ENCODE measurements around the gene THBS2.

Gene THBS2

GRCh38 chr6:169208011-169208410 is 45.6 kb downstream of the THBS2 start:
- H3K27me3 ChIP-seq (ENCODE audit: insufficient read depth, poor library complexity, severe bottlenecking): no peaks in the 10 kb centered on the region
- no peak overlapping the region for H3K27ac ChIP-seq (replicated peaks)
- TF ChIP-seq CTCF (IDR thresholded peaks at IDR 0.05; ENCODE audit: insufficient read depth, low read length): no peak
- TF ChIP-seq POLR2AphosphoS5 (IDR thresholded peaks at IDR 0.05; ENCODE audit: low read depth): no peak
- TF ChIP-seq GABPA (IDR thresholded peaks at IDR 0.05; ENCODE audit: low read depth): no peak
- no peak for TF ChIP-seq REST (IDR thresholded peaks at IDR 0.05; ENCODE audit: insufficient replicate concordance, low read depth)
- TF ChIP-seq SPI1 (IDR thresholded peaks at IDR 0.05; ENCODE audit: borderline replicate concordance, low read depth): no peak
- DNase-seq (ENCODE audit: low read depth in 1 of 2, low spot score in 1 of 2): no peak
- H3K4me3 ChIP-seq (replicated peaks; ENCODE audit: insufficient read depth, low read length): no peak overlapping the region

- Histone ChIP-seq H3K27ac (replicated peaks) (no peak overlapping the region), H3K27me3 (ENCODE audit: insufficient read depth, poor library complexity, severe bottlenecking) (no peaks in the 10 kb centered on the region)
- TF ChIP-seq SPI1 (IDR thresholded peaks at IDR 0.05; ENCODE audit: borderline replicate concordance, low read depth): no peak
These were observed 46.2 kb downstream of the THBS2 start for GRCh38 chr6:169207482-169207881.

GRCh38 chr6:169205176-169206160 is 48.2 kb downstream of the THBS2 start:
- Histone ChIP-seq H3K27me3 (ENCODE audit: insufficient read depth, poor library complexity, severe bottlenecking) (no peaks in the 10 kb centered on the region), H3K27ac (replicated peaks) (no peak overlapping the region), H3K4me3 (replicated peaks; ENCODE audit: insufficient read depth, low read length) (no peak overlapping the region)
- TF ChIP-seq GABPA (IDR thresholded peaks at IDR 0.05; ENCODE audit: low read depth): no peak
- TF ChIP-seq CTCF (IDR thresholded peaks at IDR 0.05; ENCODE audit: insufficient read depth, low read length): no peak
- no peak for TF ChIP-seq POLR2AphosphoS5 (IDR thresholded peaks at IDR 0.05; ENCODE audit: low read depth)
- TF ChIP-seq SPI1 (IDR thresholded peaks at IDR 0.05; ENCODE audit: borderline replicate concordance, low read depth): no peak
- no peak for TF ChIP-seq REST (IDR thresholded peaks at IDR 0.05; ENCODE audit: insufficient replicate concordance, low read depth)
- DNase-seq (ENCODE audit: low read depth in 1 of 2, low spot score in 1 of 2): no peak

More at GRCh38 chr6:169207482-169207881, 46.2 kb downstream of the THBS2 start:
- H3K4me3 ChIP-seq (replicated peaks; ENCODE audit: insufficient read depth, low read length): no peak overlapping the region
- DNase-seq (ENCODE audit: low read depth in 1 of 2, low spot score in 1 of 2): no peak

GRCh38 chr6:169204167-169204566 is 49.5 kb downstream of the THBS2 start:
- no peak overlapping the region for H3K27ac ChIP-seq (replicated peaks)
- TF ChIP-seq GABPA (IDR thresholded peaks at IDR 0.05; ENCODE audit: low read depth): no peak
- no peak for TF ChIP-seq REST (IDR thresholded peaks at IDR 0.05; ENCODE audit: insufficient replicate concordance, low read depth)
- no peak for TF ChIP-seq CTCF (IDR thresholded peaks at IDR 0.05; ENCODE audit: insufficient read depth, low read length)
- TF ChIP-seq POLR2AphosphoS5 (IDR thresholded peaks at IDR 0.05; ENCODE audit: low read depth): no peak
- no peak for TF ChIP-seq SPI1 (IDR thresholded peaks at IDR 0.05; ENCODE audit: borderline replicate concordance, low read depth)
- no peaks in the 10 kb centered on the region for H3K27me3 ChIP-seq (ENCODE audit: insufficient read depth, poor library complexity, severe bottlenecking)
- H3K4me3 ChIP-seq (replicated peaks; ENCODE audit: insufficient read depth, low read length): no peak overlapping the region
- no peak for DNase-seq (ENCODE audit: low read depth in 1 of 2, low spot score in 1 of 2)

Data from HL-60 (cell line).